ENCODE data around the gene COL6A3. TPM values are rescaled to one million over a fixed set of nuclear protein-coding genes. Genes with fewer than 3 reads are reported as not detected.

The COL6A3 gene
- polyA plus RNA-seq, 1 donor (not counting 4 experiments of a cell fraction or from before 2014, with no cell fraction given) = not detected

GRCh38 chr2:237451643-237452469 is 37.9 kb upstream of the COL6A3 start:
- Histone ChIP-seq H3K27ac (ENCODE audit: control insufficient read depth, insufficient read depth, low read length) (no peak overlapping the region), H3K36me3 (ENCODE audit: control insufficient read depth in 2 of 2, extremely low read depth in 1 of 2, insufficient read depth in 2 of 2, low read length in 2 of 2) (no peaks in the 10 kb centered on the region), H2AFZ (ENCODE audit: control insufficient read depth, low read length) (no peak overlapping the region), H3K27me3 (ENCODE audit: control insufficient read depth, extremely low read depth, insufficient read depth, low read length) (peaks cover 6% of the 10 kb centered on the region), H3K79me2 (ENCODE audit: control insufficient read depth, insufficient read depth, low read length) (no peaks in the 10 kb centered on the region), H3K9me3 (ENCODE audit: control insufficient read depth, low read depth, low read length) (no peaks in the 10 kb centered on the region), H3K4me3 (ENCODE audit: control insufficient read depth in 2 of 3, extremely low read depth in 1 of 3, insufficient read depth in 2 of 3, low read depth in 1 of 3, low read length in 3 of 3) (no peak overlapping the region), H3K9me1 (ENCODE audit: control insufficient read depth, extremely low read depth, insufficient read depth, low read length) (no peaks in the 10 kb centered on the region), H3K4me2 (ENCODE audit: control insufficient read depth, extremely low read depth, insufficient read depth, low read depth, low read length) (no peak overlapping the region), H3K9ac (ENCODE audit: control insufficient read depth, extremely low read depth, insufficient read depth, low read length) (no peak overlapping the region), H4K20me1 (ENCODE audit: control insufficient read depth, extremely low read depth, insufficient read depth, low read length) (no peaks in the 10 kb centered on the region), H3K4me1 (ENCODE audit: control insufficient read depth, extremely low read depth, insufficient read depth, low read length) (peaks cover 7% of the 10 kb centered on the region)
- dilution Hi-C loops (cut with MboI; ENCODE audit: extremely low pct_ligation_motif_present, low sequenced_read_pairs) = no loop called here
- TF ChIP-seq CTCF (optimal IDR thresholded peaks at IDR 0.05 in 1 of 3, IDR thresholded peaks at IDR 0.05 in 1 of 3, conservative IDR thresholded peaks at IDR 0.05 in 1 of 3; ENCODE audit: extremely low read depth in 1 of 3, insufficient read depth in 2 of 3, low read length in 3 of 3) = no peak
- no peak for TF ChIP-seq EZH2 (IDR thresholded peaks at IDR 0.05; ENCODE audit: low read length)
- no peak for FAIRE-seq
- no peak for DNase-seq (ENCODE audit: low read depth, low spot score)

GRCh38 chr2:237450583-237450982 is 36.6 kb upstream of the COL6A3 start:
- no peak overlapping the region for H3K4me2 ChIP-seq (ENCODE audit: control insufficient read depth, extremely low read depth, insufficient read depth, low read depth, low read length)
- no peaks in the 10 kb centered on the region for H3K79me2 ChIP-seq (ENCODE audit: control insufficient read depth, insufficient read depth, low read length)
- no peak for TF ChIP-seq EZH2 (IDR thresholded peaks at IDR 0.05; ENCODE audit: low read length)
- no peak for TF ChIP-seq CTCF (optimal IDR thresholded peaks at IDR 0.05 in 1 of 3, IDR thresholded peaks at IDR 0.05 in 1 of 3, conservative IDR thresholded peaks at IDR 0.05 in 1 of 3; ENCODE audit: extremely low read depth in 1 of 3, insufficient read depth in 2 of 3, low read length in 3 of 3)
- no peak overlapping the region for H3K27ac ChIP-seq (ENCODE audit: control insufficient read depth, insufficient read depth, low read length)
- H4K20me1 ChIP-seq (ENCODE audit: control insufficient read depth, extremely low read depth, insufficient read depth, low read length) = no peaks in the 10 kb centered on the region
- no peaks in the 10 kb centered on the region for H3K36me3 ChIP-seq (ENCODE audit: control insufficient read depth in 2 of 2, extremely low read depth in 1 of 2, insufficient read depth in 2 of 2, low read length in 2 of 2)
- dilution Hi-C loops (cut with MboI; ENCODE audit: extremely low pct_ligation_motif_present, low sequenced_read_pairs) = no loop called here
- no peaks in the 10 kb centered on the region for H3K9me1 ChIP-seq (ENCODE audit: control insufficient read depth, extremely low read depth, insufficient read depth, low read length)
- DNase-seq (ENCODE audit: low read depth, low spot score) (no peak), FAIRE-seq (no peak)
- no peak overlapping the region for H3K9ac ChIP-seq (ENCODE audit: control insufficient read depth, extremely low read depth, insufficient read depth, low read length)
- H3K9me3 ChIP-seq (ENCODE audit: control insufficient read depth, low read depth, low read length) = no peaks in the 10 kb centered on the region
- H3K4me3 ChIP-seq (ENCODE audit: control insufficient read depth in 2 of 3, extremely low read depth in 1 of 3, insufficient read depth in 2 of 3, low read depth in 1 of 3, low read length in 3 of 3) = no peak overlapping the region
- no peaks in the 10 kb centered on the region for H3K4me1 ChIP-seq (ENCODE audit: control insufficient read depth, extremely low read depth, insufficient read depth, low read length)
- H3K27me3 ChIP-seq (ENCODE audit: control insufficient read depth, extremely low read depth, insufficient read depth, low read length) = peaks cover 6% of the 10 kb centered on the region
- H2AFZ ChIP-seq (ENCODE audit: control insufficient read depth, low read length) = no peak overlapping the region
